Measurements from ENCODE around the gene XYLT1.

DNA sequence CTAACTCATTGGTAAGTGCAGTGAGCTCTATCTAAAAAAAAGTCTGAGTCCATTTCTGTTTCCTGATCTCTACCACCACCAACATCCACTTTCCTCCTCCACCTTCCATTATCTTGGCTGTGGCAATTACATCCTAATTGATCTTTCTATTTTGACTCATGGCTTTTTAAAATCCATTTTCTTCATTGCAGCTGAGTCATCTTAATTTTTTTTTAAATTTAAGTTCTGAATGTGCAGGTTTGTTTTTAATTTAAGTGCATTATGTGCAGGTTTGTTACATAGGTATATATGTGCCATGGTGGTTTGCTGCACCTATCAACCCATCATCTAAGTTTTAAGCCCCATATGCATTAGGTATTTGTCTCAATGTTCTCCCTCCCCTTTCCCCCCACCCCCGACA is 390.7 kb downstream of the XYLT1 start:
- TF ChIP-seq, protein P1, sequence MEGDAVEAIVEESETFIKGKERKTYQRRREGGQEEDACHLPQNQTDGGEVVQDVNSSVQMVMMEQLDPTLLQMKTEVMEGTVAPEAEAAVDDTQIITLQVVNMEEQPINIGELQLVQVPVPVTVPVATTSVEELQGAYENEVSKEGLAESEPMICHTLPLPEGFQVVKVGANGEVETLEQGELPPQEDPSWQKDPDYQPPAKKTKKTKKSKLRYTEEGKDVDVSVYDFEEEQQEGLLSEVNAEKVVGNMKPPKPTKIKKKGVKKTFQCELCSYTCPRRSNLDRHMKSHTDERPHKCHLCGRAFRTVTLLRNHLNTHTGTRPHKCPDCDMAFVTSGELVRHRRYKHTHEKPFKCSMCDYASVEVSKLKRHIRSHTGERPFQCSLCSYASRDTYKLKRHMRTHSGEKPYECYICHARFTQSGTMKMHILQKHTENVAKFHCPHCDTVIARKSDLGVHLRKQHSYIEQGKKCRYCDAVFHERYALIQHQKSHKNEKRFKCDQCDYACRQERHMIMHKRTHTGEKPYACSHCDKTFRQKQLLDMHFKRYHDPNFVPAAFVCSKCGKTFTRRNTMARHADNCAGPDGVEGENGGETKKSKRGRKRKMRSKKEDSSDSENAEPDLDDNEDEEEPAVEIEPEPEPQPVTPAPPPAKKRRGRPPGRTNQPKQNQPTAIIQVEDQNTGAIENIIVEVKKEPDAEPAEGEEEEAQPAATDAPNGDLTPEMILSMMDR (IDR thresholded peaks at IDR 0.05; ENCODE audit: low read depth, low read length) = no peak
- no peak for TF ChIP-seq EZH2phosphoT487 (IDR thresholded peaks at IDR 0.05; ENCODE audit: low read depth)

All from OCI-LY3 (cell line).